Esophagus muscularis mucosa (tissue), 4 donors: ENCODE results near the gene ZNF587. TPM values are rescaled to one million over a fixed set of nuclear protein-coding genes. Genes with fewer than 3 reads are reported as not detected.
"Not testable (repeated sequence)": the region's sequence is repeated elsewhere in the genome, so short reads cannot be mapped to it uniquely, and the experiment has no call there.

Source experiments
- DNase-seq: peaks from one replicate; pipeline ENCODE4 v3.0.0-alpha.2; 2017; ENCODE audit errors: extremely low spot score
- H3K27ac ChIP-seq, 4 donors: fragments of 200-600 bp; sonication (generic); replicated peaks in 1 of 4; 1 replicate in 3 of 4; 2 replicates in 1 of 4; pipeline ENCODE4 v1.5.1; 2016 to 2019; ENCODE audit warnings: mild to moderate bottlenecking in 1 of 4
- H3K27me3 ChIP-seq, 4 donors: fragments of 200-600 bp; sonication (generic); one replicate each; pipeline versions ENCODE4 v1.5.1 to v1.6.0; 2016 to 2019
- H3K36me3 ChIP-seq, 4 donors: fragments of 200-600 bp; sonication (generic); one replicate each; pipeline ENCODE4 v1.5.1; 2016 to 2019
- H3K4me1 ChIP-seq, 4 donors: fragments of 200-600 bp; sonication (generic); one replicate each; pipeline ENCODE4 v1.5.1; 2016 to 2019
- H3K4me3 ChIP-seq, 4 donors: fragments of 200-600 bp; sonication (generic); 1 replicate in 2 of 4; 2 replicates in 2 of 4; pipeline ENCODE4 v1.5.1; 2016 to 2019; ENCODE audit warnings: mild to moderate bottlenecking in 4 of 4, moderate library complexity in 1 of 4
- H3K9me3 ChIP-seq, 4 donors: fragments of 200-600 bp; sonication (generic); 1 replicate in 3 of 4; 2 replicates in 1 of 4; pipeline ENCODE4 v1.5.1; 2016 to 2019
- EP300 ChIP-seq: sonication (generic); formaldehyde crosslinking; IDR thresholded peaks from one replicate; pipeline ENCODE4 v1.6.1; 2017; ENCODE audit warnings: antibody characterized with exemption
- POLR2A ChIP-seq: fragments of 450-650 bp; IDR thresholded peaks from one replicate; pipeline ENCODE4 v1.6.1; 2017; ENCODE audit warnings: antibody characterized with exemption, moderate library complexity, mild to moderate bottlenecking, low read depth
- POLR2AphosphoS5 ChIP-seq, 2 donors: sonication (generic); formaldehyde crosslinking; IDR thresholded peaks; one replicate each; pipeline ENCODE4 v1.6.1; 2017; ENCODE audit warnings: antibody characterized with exemption in 2 of 2
- WGBS: methylation state at CpG from one replicate; pipeline ENCODE4 v1.1.5; 2018; 5-methylcytosine and 5-hydroxymethylcytosine counted together
- intact Hi-C: fragments of 100-400 bp; cut with DNase I; formaldehyde crosslinking; loops from one replicate; pipeline ENCODE4 v1.15.1; 2023
- total RNA-seq, 4 donors: library from RNA; depleted of rRNA; stranded (reverse); fragments of >200 nt; gene quantifications; one replicate each; pipeline versions ENCODE4 v1.1.0 to v1.2.1, GENCODE V29; 2016
- TF ChIP-seq, protein P1 (sequence below), 3 experiments: fragments of 200-600 bp in 2 of 3; fragments of 450-650 bp in 1 of 3; sonication (generic) in 2 of 3; IDR thresholded peaks; one replicate each; pipeline ENCODE4 v1.5.1; 2017 to 2019; ENCODE audit warnings: antibody characterized with exemption in 3 of 3, mild to moderate bottlenecking in 2 of 3, moderate library complexity in 1 of 3

The ZNF587 gene
- total RNA-seq, 4 donors from 2014 or later, result 10.9 to 27.8 (median 19.8) TPM

DNA sequence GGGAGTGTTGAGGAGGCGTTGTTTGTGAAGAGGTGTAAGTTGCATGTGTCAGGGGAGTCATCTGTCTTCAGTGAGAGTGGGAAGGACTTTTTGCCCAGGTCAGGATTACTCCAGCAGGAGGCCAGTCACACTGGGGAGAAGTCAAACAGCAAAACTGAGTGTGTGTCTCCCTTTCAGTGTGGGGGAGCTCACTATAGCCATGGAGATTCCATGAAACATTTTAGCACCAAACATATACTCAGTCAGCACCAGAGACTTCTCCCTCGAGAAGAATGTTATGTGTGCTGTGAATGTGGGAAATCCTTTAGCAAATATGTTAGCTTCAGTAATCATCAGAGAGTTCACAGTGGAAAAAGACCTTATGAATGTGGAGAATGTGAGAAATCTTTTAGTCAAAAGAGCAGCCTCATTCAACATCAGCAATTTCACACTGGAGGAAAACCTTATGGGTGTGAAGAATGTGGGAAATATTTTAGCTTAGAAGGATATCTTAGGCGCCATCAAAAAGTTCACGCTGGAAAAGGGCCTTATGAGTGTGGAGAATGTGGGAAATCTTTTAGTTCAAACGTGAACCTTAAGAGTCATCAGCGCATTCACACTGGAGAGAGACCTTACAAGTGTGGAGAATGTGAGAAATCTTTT, 8.4 kb upstream of the ZNF587 start:
- Histone ChIP-seq H3K36me3 (peaks cover 3 to 56% (median 31%) of the 10 kb centered on the region in 4 donors), H3K27ac (no peak overlapping the region), H3K9me3 (no peaks in the 10 kb centered on the region), H3K4me1 (no peaks in the 10 kb centered on the region), H3K27me3 (no peaks in the 10 kb centered on the region), H3K4me3 (no peak overlapping the region)
- DNase-seq, result no peak
- no peak for TF ChIP-seq POLR2A
- no peak for TF ChIP-seq POLR2AphosphoS5 (IDR thresholded peaks at IDR 0.05)
- TF ChIP-seq EP300, result no peak
- TF ChIP-seq, protein P1, sequence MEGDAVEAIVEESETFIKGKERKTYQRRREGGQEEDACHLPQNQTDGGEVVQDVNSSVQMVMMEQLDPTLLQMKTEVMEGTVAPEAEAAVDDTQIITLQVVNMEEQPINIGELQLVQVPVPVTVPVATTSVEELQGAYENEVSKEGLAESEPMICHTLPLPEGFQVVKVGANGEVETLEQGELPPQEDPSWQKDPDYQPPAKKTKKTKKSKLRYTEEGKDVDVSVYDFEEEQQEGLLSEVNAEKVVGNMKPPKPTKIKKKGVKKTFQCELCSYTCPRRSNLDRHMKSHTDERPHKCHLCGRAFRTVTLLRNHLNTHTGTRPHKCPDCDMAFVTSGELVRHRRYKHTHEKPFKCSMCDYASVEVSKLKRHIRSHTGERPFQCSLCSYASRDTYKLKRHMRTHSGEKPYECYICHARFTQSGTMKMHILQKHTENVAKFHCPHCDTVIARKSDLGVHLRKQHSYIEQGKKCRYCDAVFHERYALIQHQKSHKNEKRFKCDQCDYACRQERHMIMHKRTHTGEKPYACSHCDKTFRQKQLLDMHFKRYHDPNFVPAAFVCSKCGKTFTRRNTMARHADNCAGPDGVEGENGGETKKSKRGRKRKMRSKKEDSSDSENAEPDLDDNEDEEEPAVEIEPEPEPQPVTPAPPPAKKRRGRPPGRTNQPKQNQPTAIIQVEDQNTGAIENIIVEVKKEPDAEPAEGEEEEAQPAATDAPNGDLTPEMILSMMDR (IDR thresholded peaks at IDR 0.05), result no peak
- intact Hi-C loops, result no loop called here
- WGBS, result 85% methylated on average over 5 of the region's 6 CpGs

DNA sequence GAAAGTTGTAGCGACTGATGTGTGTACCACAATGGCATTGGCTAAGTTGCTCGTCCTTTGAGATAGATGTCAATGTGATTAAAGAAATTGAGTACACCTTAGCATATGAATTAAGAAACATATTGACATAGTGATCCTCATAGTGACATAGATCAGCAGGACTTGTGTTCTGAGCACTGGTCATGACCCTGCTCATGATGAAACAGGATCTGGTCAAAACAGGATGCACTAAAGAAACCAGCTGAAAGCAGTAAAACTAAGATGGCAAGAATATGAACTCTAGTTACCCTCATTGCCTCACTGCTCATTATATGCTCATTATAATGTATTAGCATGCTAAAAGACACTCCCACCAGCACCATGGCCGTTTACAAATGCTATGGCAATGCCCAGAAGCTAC, 2.5 kb upstream of the ZNF587 start:
- H3K4me3 ChIP-seq, intact Hi-C loops, H3K9me3 ChIP-seq, DNase-seq, H3K27me3 ChIP-seq, H3K27ac ChIP-seq: not testable (repeated sequence)
- H3K36me3 ChIP-seq, result peaks cover 0 to 11% (median 5%) of the 10 kb centered on the region in 4 donors
- H3K4me1 ChIP-seq, result peaks cover 13 to 24% (median 17%) of the 10 kb centered on the region in 4 donors
- 76% methylated on average over 3 of the region's 3 CpGs for WGBS

DNA sequence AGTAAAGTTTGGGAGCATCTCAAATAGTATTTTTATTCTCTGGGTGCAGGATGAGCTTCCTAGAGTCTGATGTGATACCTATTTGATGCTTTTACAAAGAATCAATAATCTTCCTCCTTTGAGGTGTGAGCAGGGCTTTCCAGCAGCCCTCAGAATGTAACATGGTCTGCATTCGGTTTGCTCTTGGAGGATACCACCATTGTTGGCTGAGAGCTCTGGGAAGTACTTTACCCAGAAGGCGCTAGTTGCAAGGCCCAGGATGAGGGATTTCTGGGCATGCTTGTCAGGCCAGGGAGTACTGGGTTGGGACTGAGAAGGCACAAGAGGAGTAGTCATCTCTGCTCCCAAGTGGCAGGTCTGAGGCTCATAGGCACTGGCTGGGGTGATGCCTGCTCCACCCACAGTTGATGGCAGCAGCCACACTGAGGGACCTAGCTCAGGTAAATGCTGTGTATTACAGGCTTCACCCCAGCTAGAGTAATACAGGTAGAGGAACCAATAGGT, 445 bp upstream of the ZNF587 start:
- intact Hi-C loops, result not testable (repeated sequence)
- 88% methylated on average over 2 of the region's 2 CpGs for WGBS

DNA sequence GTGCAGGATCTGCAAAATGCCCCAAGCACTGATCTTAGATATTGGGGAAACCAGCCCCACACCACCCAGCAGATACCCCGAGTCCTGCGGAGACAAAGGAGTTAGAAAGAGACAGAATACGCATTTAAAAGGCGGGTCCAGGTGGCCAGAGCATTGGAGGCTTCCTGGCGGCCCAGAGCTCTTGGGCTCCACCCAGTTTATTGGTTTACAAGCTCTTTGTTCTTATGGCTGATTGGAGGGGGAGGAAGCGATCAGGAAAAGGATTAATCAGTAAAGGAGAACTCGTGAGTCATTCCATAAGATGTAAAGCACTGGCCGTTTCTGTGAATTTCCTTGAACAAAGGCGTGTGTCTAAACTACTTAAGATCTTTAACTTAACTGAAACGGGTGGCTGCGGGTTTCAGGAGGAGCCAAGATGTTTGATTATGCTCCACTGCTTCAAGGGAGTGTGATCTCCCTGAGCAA, 926 bp downstream of the ZNF587 start:
- H3K4me3 ChIP-seq, result peak overlapping the region; percentile 66 to 79 (median 74)
- peaks cover 5 to 19% (median 17%) of the 10 kb centered on the region in 4 donors for H3K36me3 ChIP-seq
- TF ChIP-seq POLR2A, result no peak
- TF ChIP-seq, protein P1 (IDR thresholded peaks at IDR 0.05), result no peak
- no peak for TF ChIP-seq POLR2AphosphoS5 (IDR thresholded peaks at IDR 0.05)
- TF ChIP-seq EP300, result no peak
- no peaks in the 10 kb centered on the region for H3K9me3 ChIP-seq
- H3K27ac ChIP-seq, result peak overlapping the region in 1 of 4 donors; percentile 71
- WGBS, result 24% methylated on average over 7 of the region's 11 CpGs
- no peaks in the 10 kb centered on the region for H3K27me3 ChIP-seq
- intact Hi-C loops, result no loop called here
- peaks cover 13 to 25% (median 19%) of the 10 kb centered on the region in 4 donors for H3K4me1 ChIP-seq
- no peak for DNase-seq

More for the DNA sequence above, 445 bp upstream of the ZNF587 start:
- peaks cover 13 to 25% (median 19%) of the 10 kb centered on the region in 4 donors for H3K4me1 ChIP-seq
- H3K9me3 ChIP-seq, DNase-seq, H3K27me3 ChIP-seq: not testable (repeated sequence)
- H3K4me3 ChIP-seq, result peak overlapping the region; percentile 66 to 79 (median 74)
- peak overlapping the region in 3 of 4 donors; percentile 71 to 76 (median 76) for H3K27ac ChIP-seq
- H3K36me3 ChIP-seq, result peaks cover 0 to 11% (median 9%) of the 10 kb centered on the region in 4 donors

DNA sequence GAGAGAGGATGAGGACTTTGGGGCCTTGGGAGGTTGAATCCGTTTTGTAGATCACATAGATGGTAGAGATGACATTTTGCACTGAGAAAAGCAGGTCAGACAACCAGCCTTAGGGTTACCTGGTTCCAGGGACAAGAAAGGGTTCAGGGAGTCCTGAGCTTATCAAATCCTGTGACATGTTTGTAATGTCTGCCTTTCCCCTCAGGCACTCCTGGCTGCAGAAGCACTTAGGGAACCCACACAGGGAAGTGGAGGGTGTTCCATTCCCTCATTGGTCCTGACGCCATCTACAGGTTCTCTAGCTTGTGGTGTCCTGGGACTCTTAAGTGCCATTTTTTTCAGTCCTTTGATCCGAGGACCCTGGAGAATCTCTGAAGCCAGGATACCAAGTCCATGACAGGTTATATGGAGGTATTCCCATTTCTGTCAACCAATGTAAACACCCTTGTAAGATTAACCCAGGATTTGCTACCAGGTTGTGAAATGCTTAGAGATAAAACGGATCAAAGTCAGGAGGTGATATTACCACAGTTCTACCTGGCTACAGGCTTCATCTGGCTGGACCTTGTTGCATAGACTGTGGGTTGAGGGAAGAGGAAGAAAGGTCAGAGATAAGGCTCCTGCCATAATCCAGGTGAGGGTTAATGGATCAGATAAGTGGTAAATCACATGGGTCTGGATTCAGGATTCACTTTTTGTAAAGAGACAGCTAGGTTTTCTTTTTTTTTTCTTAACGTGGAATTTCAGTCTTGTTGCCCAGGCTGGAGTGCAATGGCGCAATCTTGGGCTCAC, 2.3 kb downstream of the ZNF587 start:
- H3K4me3 ChIP-seq, DNase-seq, intact Hi-C loops, H3K27me3 ChIP-seq, H3K27ac ChIP-seq, H3K9me3 ChIP-seq: not testable (repeated sequence)
- 93% methylated on average over 3 of the region's 6 CpGs for WGBS
- Histone ChIP-seq H3K36me3 (peaks cover 14 to 34% (median 30%) of the 10 kb centered on the region in 4 donors), H3K4me1 (peaks cover 13 to 25% (median 19%) of the 10 kb centered on the region in 4 donors)

DNA sequence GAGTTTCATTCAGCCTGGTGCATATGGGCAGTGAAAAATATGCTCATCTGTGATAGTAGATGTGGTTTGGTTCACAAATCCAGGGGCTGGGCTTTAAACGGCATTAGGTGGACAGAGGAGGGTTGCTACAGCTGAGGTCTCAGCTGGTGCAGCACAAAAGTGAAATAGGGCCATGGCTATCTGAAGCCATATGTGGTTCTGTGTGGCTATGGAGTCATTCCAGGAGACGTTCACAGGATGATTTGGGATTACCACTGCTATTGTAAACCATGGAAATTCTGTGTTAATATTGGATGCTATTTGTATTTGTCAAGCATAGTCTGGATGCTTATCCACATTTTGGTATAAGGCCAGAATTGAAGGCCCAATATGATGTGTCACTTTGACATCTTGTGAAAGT, 4.5 kb downstream of the ZNF587 start:
- intact Hi-C loops, result not testable (repeated sequence)
- 52% methylated on average over 2 of the region's 2 CpGs for WGBS

DNA sequence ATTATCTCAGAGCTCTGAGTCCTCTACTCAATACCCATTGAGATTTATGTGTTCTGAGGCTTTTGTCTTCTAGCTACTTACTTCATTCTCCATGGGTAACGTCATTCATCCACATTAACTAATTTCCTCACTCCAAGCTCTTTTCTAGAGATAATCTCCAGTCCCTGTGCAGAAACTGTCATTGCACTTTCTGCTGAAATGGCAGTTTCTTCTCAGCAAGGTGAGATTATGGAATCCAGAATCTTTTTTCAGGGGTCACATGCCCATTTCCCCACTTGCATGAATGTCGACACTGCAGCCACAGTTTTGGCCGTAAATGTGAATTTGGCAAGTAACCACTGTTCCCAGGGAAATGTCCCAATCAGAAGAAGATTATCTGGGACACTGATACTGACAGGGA, 12.7 kb downstream of the ZNF587 start:
- intact Hi-C loops, H3K4me1 ChIP-seq, H3K27ac ChIP-seq, H3K4me3 ChIP-seq, H3K27me3 ChIP-seq, DNase-seq: not testable (repeated sequence)
- 93% methylated on average over 3 of the region's 3 CpGs for WGBS
- H3K36me3 ChIP-seq, result peaks cover 79 to 99% (median 92%) of the 10 kb centered on the region in 4 donors
- H3K9me3 ChIP-seq, result peaks cover 0 to 73% (median 50%) of the 10 kb centered on the region in 4 donors

More for the DNA sequence above, 4.5 kb downstream of the ZNF587 start:
- not testable (repeated sequence) for DNase-seq, H3K27ac ChIP-seq, H3K4me3 ChIP-seq, H3K9me3 ChIP-seq, H3K27me3 ChIP-seq
- Histone ChIP-seq H3K4me1 (peaks cover 13 to 25% (median 19%) of the 10 kb centered on the region in 4 donors), H3K36me3 (peaks cover 28 to 55% (median 47%) of the 10 kb centered on the region in 4 donors)
